HG02610 (cell line): ENCODE measurements around the gene GM2A.

Experiments used
- ATAC-seq: cut with Tn5 transposase; IDR thresholded peaks from one replicate; pipeline ENCODE4 v1.9.1; 2021; ENCODE audit warnings: mild to moderate bottlenecking, moderate library complexity; ENCODE audit not compliant: unreplicated experiment

GM2A gene

DNA sequence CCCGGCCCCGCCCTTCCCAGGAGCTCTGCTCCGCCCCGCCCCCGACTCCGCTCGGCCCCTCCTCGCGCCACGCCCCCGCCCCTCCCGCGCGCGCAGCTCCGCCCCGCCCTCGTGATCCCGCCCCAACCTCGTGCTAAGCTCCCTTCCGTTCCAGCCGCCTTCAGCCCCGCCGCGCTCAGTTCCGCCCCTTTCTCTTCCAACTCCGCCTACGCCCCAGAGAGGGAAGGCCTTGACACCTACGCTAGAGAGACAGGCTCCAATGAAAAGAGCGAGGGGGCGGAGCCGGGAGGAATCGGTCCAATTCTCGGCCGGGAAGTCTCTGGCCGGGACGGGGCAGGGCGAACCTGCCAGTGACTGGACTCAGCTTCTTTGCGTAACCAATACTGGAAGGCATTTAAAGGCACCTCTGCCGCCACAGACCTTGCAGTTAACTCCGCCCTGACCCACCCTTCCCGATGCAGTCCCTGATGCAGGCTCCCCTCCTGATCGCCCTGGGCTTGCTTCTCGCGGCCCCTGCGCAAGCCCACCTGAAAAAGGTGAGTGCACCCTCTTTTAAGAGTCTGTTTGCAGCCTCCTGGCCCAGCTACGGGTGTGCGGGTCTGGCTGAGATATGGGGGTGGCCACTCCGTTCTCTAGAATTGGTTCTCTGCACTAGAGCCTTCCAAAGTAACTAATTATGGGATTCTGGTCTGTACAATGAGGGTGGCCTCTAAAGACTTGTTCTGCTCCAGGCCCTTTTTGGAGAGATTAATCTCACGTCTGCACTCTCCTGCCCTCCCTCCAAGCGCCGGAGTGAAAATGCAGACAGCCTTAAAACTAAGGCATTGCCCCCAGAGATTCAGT, at the start of gene GM2A:
Gene GM2A, plus strand, starts transcription at position 424 of the 843 bp plus-strand sequence. Its CDS starts 32 bp downstream, at position 456.
- ATAC-seq = peak; percentile 84

DNA sequence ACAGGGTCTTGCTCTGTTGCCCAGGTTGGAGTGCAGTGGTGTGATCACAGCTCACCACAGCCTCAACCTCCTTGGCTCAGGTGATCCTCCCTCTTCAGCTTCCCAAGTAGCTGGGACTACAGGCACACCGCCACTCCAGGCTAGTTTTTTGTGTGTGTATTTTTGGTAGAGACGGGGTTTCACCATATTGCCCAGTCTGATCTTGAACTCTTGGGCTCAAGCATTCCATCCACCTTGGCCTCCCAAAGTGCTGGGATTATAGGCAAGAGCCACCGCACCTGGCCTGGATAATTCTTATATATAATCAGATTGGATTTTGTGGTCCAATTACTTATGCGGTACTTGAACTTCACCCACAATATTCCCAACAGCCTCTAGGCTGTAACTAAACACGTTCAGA, 48.9 kb upstream of the GM2A start:
- ATAC-seq = no peak

DNA sequence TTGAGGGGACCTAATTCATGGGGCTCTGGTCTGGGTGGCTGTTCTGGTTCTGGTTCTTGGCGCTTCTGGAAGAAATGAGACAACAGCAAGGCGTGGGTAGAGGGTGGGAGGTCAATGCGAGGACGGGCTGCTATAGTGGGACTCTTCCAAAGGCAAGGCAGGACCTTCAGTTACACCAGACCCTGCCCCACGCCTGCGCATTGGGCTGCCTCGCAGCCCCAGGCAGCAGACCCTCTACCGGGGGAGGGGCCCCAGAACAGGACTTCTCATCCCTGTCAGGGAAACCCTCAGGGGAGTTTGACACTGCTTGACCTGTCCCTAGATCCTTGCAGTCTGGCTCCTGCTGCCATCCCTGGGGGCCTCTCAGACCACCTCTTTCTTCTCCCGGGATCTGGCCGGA, 47.6 kb upstream of the GM2A start:
- ATAC-seq = no peak

DNA sequence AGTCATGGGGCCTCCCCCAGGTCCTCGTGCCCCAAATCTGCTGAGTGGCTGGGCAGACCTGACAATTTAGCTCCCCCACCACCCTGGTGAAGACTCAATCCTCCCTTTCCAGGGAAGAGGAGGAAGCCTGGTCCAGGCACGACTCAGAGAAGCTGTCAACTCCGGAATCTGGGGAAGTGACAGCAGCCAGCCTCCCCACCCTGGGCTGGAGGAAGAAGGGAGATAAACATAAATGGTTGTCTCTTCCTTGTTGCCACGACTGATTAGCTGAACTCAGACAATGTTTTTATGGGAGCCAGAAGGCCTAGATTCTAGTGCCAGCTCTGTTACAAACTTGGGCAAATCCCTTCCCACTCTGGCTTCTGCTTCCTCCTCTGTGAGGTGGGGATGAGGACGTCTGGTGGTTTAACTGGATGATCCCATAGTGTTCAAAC, 44.5 kb upstream of the GM2A start:
- no peak for ATAC-seq

DNA sequence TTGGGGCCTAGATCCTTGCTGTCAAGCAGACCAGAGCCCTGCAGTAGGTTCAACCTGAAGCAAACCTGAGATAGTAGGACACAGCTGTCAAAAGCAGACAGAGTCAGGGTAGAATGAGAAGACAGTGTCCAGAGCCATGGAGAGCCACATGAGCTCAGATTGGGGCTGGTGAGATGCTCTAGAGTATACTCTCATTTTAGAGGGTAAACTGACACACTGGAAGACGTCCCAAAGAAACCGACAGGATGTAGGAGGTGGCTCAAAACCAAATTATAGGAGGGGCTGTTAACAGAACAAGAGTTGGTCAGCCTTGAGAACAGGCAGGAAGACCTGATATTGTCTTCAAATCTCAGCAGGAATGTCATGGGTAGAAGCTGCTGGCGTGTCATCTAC, 40.6 kb upstream of the GM2A start:
- ATAC-seq = peak; percentile 1

DNA sequence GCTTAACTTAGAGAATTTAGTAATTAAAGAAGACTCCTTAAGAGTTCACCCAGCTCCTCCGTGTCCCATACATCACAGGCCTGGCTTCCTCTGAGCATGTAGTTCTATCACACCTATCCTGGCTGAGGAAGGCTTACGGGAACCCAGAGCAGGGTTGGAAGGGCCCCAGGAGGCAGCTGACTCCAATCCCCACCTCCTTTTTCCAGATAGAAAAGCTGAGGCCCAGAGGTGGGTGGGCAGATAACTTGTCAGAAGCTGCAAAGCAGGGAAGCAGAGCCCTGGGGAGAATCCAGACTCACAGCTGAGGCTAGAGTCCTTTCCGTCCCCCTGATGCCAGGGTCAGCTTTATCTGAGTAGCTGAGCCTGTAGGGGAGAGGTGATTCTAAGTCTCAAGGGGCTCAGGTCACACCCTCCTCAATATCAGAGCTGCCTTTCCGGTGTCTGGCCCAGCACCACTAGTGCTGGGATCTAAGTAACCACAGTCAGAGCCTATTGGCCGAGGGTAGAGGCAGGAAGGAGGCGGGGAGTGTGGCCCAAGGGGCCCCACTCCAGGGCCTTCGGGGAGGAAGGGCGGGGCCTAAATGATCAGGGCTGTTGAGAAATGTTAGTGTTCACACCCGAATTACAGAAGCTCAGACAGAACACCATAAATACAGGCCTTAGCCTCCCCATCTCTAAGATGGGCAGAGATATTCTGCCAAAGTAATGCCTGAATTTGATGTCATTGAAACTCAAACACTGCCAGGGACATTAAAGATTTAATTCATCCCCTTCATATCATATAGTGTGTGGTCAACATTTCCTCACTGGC, 39.0 kb upstream of the GM2A start:
- ATAC-seq = peak; percentile 83

DNA sequence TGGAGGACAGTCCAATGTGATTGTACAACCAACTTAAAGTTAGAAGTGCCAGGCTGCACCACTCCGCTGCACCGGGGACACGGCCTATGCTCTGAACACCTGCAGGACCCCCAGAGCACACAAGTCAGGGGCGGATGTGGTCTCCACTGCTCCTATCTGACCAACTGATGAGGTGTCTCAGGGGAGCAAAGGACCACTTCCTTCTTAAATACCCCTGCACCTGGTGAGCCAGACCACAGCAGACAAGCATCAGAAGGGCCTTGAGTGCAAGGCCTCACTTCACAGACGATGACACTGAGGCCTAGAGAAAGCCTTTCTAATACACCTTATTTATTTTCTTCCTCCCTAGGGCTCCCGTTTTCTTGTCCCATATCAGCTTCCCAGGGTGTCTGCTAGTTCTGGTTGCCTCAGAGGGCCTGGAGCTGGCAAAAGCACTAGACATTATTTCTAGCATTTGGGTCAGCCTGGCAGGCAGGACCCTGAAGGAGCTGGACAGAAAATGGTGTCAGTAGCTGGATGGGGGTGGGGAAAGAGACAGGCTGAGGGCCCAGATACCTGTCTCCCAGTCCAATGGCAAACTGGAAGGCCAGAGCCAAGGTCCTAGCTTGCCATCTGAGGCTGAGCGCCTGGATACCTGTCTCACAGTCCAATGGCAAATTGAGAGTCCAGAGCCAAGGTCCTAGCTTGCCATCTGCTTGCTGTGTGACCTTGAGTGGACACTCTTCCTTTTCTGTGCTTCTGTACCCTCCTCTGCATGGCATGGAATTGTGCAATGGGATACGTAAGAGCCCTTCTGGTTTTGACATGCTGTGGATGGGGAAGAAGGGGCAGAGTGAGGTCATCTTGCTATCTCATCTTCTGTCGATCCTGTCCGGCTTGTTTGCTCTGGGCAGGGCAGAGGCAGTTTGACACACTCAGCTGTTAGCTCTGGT, 38.1 kb upstream of the GM2A start:
- ATAC-seq = peak; percentile 59

DNA sequence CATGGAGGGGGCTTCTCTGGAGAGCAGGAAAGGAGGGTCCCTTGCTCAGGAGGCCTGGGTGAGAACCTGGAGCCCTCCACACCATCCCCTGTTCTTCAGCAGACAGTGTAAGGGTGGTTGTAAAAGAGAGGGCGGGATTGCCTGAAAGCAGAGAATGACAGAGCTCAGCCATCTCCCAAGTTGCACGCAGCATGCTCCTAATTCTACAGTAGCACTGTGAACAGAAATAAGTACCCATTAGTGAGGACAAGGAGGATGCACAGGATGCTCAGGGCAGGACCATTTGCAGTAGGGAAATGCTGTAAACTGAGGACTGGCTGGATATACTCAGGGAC, 37.5 kb upstream of the GM2A start:
- ATAC-seq = no peak

DNA sequence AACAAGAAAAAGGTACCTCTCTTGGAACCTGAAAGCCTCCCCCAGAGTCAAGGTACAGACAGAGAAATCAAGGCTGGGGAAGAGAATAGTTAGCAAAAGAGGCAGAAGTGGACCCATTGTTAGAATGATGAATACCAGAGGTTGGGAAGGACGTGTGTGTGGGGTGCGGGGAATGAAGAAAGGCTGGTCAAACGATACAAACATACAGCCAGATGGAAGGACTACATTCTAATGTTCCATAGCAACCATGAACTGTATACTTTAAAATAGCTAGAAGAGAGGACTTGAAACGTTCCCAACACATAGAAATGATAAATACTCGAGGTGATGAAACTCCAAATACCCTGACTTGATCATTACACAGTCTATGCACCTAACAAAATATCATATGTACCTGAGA, 36.2 kb upstream of the GM2A start:
- ATAC-seq = no peak

DNA sequence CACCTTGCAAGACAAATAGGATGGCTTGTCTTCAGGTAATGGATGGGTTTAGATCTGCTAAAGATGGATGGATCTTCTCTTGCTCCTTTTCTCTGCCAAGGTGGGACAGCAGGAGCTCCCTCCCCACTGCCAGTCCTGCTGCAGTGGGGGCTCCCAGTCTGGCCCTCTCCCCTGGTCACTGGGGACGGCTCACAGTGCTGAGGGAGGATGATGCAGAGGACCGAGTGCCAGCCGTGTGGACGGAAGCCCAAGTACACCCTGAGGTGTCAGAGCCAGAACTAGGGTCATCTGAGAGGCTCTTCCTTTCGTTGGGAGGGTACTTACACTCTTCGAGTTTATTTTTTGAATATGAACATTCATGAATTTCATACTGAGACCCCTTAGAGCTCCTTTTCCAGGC, 34.8 kb upstream of the GM2A start:
- no peak for ATAC-seq

DNA sequence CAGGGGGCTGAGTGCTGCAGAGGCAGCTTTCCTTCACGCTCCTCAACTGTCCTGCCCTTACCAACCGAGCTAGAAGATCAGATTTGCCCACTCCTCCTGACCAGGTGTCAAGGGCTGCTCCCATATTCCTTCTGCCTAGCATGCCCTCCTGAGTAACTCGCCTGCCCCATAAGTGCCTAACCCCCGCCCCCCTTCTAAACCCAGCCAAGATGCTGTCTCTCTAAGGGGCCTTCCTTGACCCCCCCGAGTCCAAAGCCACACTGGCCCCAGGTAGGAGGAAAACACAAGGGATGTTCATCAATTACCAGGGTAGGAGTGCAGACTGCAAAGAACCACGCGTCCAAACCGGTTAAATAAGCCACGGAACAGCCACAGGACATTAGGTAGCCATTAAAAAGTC, 33.8 kb upstream of the GM2A start:
- no peak for ATAC-seq

DNA sequence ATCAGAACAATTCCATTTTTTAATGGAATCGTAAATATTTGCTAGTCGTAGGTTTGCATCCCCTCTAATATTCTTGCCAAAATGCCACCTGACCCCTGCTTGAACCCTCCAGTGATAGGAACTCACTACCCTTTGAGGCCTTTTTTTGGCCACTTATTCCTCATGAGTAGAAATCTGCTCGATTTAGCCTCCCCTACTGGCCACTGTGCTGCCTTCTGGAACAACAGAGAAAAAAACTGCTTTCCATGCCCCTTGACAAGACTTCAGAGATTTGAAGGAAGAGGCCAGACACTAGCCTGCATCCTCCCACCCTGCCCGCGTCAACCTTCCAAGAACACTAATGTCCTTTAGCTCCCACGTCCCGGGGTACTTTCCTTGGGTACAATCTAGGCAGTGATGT, 33.2 kb upstream of the GM2A start:
- ATAC-seq = no peak

DNA sequence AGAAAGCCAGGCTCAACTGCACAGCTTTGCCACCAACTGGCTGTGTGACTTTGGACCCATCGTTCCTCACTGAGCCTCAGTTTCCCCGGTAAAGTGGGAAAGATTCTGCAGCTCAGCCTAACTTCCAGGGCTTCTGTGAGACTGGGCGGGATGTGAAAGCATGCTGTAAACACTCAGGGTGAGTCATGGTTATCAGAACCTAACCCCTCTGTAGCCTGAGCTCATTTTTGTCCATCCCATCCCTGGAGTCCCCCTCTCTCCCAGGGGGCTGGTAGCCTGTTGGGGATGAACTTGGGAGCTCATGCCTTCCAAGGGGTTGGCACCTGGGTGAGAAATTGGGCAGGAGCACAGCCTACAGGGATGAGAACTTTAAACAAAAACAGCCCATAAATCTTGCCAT, 31.4 kb upstream of the GM2A start:
- no peak for ATAC-seq

DNA sequence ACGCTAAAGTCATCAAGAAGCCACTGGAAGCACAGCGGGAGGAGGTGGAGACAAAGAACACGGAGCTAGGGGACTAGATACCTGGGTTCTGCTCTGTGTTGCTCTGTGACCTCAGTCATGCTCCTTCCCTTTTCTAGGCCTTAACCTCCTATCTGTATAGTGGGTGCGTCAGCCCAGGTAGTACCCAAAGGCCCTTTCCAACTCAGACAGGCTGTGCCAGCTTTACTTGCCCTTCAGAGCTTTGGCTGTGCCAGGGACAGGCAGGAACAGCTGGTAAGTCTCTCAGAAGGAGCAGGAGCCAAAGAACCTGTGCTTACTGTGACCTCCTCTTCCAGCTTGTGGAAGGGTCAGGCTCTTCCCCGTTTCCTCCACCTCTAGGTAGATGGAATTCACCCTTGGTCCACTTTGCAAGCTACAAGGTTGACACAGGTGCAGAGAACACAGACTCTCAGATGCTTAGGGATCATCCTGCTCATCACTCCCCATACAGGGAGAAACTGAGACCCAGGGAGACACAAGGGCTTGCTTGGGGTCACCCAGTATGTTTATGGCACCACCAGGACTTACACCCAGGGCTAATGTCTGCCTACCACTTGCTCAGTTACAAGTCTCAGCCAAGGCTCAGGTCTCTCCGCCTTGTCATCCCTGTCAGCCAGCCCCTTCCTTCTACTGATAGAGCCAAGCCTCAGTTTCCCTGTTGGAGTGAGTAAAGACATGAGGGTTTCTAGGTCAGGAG, 30.8 kb upstream of the GM2A start:
- no peak for ATAC-seq

DNA sequence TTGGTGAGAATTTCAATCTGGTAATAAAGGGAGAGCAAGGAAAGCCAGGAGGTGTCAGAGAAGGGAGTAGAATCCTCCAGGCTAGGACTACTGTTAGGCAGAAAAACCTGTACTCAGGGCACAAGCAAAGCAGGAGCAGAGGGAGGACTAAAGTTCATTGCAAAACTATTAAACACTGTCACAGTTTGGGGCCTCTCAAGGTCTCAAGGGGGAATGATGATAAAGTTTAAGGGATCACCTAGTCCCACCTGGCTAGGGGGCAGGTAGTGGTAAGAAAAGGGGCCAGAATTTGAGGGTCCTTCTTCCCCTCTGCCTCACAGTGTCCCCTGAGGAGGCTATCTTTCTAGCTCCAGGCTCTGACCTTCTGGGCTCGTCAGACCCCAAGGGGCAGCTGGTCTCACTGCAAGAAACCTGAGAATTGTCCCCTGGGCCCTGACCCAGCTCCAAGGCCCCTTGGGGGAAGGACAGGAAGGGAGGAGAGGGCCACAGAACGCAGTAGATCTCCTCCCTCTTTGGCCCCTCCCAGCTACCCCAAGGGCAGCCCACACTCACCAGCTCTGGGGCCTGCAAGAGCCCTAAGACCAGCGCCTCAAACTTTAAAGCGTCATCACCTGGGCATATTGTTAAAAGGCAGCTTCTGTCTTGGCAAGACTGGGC, 30.1 kb upstream of the GM2A start:
- peak; percentile 66 for ATAC-seq

DNA sequence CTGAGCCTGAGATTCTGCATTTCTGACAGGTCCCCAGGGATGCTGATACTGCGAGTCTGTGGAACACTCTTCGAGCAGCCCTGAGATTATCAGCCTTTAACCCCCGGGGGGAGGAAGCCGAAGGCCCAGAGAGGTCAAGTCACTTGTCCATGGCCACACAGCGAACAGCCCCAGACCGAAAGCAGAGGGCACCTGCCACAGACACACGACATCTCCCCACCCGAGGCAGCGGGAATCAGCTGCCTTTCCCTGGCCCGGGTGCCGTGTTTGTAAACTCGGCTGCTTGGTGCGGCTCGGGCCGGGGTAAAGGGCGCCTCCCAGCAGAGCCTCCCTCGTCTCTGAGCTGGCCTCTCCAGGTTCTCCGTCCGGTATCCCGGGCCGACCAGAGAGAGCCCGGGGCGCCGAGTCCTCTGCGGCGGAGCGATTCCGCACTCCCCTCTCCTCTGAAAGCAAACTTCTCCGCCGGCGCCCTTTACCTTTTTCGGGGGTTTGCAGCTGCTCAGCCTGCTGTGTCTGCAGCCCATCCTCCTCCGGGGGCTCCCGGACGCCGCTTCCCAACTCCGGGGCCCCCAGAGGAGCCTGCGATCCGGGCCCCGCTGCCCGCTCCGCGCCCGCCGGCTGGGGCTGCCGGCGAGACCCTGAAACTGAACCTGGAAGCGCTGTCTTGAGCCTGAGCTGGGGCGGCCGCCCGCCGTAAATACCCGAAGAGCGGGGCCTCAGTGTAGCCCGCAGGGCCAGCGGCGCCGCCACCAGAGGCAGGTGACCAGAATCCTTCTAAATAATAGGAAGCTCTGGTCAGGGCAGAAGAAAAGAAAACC, 29.3 kb upstream of the GM2A start, which contains the start of gene CCDC69:
Gene CCDC69, minus strand, starts transcription at position 646 of the 818 bp plus-strand sequence. Its CDS starts 122 bp downstream, at position 524.
- ATAC-seq = peak; percentile 72

DNA sequence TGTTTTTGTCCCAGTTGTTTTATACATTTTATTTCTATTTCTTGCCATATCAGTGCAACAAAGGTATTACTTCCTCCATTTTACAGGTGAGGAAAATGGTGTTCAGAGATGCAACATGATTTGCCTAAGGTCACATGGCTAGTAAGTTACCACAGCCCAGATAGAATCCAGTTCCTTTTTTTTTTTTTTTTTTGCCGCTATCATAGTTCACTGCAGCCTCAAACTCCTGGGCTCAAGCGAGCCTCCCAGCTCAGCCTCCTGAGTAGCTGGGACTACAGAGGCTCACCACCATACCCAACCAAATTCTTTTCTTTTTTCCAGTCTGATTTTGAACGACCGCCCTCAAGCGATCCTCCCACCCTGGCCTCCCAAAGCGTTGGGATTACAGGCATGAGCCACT, 28.6 kb upstream of the GM2A start:
- peak; percentile 33 for ATAC-seq

DNA sequence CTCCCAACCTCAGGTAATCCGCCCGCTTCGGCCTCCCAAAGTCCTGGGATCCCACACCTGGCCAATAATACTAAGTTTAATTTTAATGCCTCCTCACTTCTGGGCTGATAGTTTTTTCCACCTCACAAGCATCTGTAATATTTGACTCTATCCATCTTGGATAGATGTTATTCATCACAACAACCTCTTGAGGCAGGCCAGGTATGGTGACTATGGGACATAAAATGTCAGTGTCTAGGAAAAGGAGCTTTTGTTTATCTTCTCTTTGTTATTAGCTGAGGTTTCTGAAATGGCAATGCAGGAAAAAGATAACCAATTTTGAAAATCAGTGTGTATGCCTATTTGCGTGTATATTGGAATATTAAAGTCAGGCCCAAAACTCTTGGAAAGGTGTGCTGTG, 27.9 kb upstream of the GM2A start:
- ATAC-seq = no peak

DNA sequence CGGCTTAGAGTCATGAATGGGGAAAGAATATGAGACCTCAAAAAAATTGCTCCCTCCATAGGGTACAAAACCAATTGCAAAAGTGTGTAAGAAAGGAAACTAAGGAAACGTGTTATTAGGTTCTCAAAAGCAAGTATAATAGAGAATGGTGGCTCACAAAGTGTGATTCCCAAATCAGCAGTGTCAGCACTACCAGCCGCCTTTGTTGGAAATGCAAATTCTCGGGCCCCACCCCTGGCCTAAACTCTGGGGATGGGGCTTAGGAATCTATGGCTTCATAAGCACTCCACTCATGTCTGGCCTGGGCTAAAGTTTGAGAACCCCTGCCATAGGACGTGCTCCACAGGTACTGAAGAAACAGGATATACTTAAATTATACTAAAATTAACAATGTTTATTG, 27.5 kb upstream of the GM2A start:
- ATAC-seq = no peak
